ENCODE measurements around the gene SLC7A1. TPM values are rescaled to one million over a fixed set of nuclear protein-coding genes. Genes with fewer than 3 reads are reported as not detected.

SLC7A1 gene
- total RNA-seq, 6 donors from 2014 or later: 2.1 to 38.0 (median 21.5) TPM

- Histone ChIP-seq H3K27ac (no peak overlapping the region), H3K27me3 (no peaks in the 10 kb centered on the region), H3K36me3 (no peaks in the 10 kb centered on the region), H3K4me3 (no peak overlapping the region), H3K9me3 (no peaks in the 10 kb centered on the region), H3K4me1 (peaks cover 0 to under 1% (median 0%) of the 10 kb centered on the region in 4 donors)
- ATAC-seq (ENCODE audit: low FRiP score in 2 of 2) (peak in 1 of 2 donors; percentile 4), DNase-seq (no peak)
- TF ChIP-seq EP300 (IDR thresholded peaks at IDR 0.05) (no peak), CTCF (IDR thresholded peaks at IDR 0.05) (no peak), POLR2A (IDR thresholded peaks at IDR 0.05) (no peak), POLR2AphosphoS5 (IDR thresholded peaks at IDR 0.05) (no peak)
- WGBS, 2 donors: 72% methylated on average over 16 to 18 of the region's 18 CpGs
These were observed 17.0 kb downstream of the SLC7A1 start for GRCh38 chr13:29578300-29579085.

GRCh38 chr13:29577136-29578051, 18.1 kb downstream of the SLC7A1 start:
- H3K27ac ChIP-seq: no peak overlapping the region
- no peaks in the 10 kb centered on the region for H3K36me3 ChIP-seq
- DNase-seq (no peak), ATAC-seq (ENCODE audit: low FRiP score in 2 of 2) (no peak)
- no peak overlapping the region for H3K4me3 ChIP-seq
- H3K9me3 ChIP-seq: no peaks in the 10 kb centered on the region
- TF ChIP-seq POLR2AphosphoS5 (IDR thresholded peaks at IDR 0.05): no peak
- TF ChIP-seq CTCF (IDR thresholded peaks at IDR 0.05): no peak
- no peak for TF ChIP-seq EP300 (IDR thresholded peaks at IDR 0.05)
- TF ChIP-seq POLR2A (IDR thresholded peaks at IDR 0.05): no peak
- 91 to 94% methylated on average over 17 to 18 of the region's 18 CpGs for WGBS, 2 donors
- H3K27me3 ChIP-seq: no peaks in the 10 kb centered on the region
- H3K4me1 ChIP-seq: peaks cover 0 to 6% (median 0%) of the 10 kb centered on the region in 4 donors

- Histone ChIP-seq H3K9me3 (no peaks in the 10 kb centered on the region), H3K36me3 (no peaks in the 10 kb centered on the region), H3K27me3 (no peaks in the 10 kb centered on the region), H3K4me1 (peaks cover 0 to 6% (median 0%) of the 10 kb centered on the region in 4 donors), H3K4me3 (no peak overlapping the region), H3K27ac (no peak overlapping the region)
- no peak for DNase-seq
- TF ChIP-seq EP300 (IDR thresholded peaks at IDR 0.05) (no peak), POLR2A (IDR thresholded peaks at IDR 0.05) (no peak), CTCF (IDR thresholded peaks at IDR 0.05) (no peak), POLR2AphosphoS5 (IDR thresholded peaks at IDR 0.05) (no peak)
- 95 to 97% methylated on average over 7 of the region's 7 CpGs for WGBS, 2 donors
- ATAC-seq (ENCODE audit: low FRiP score in 2 of 2): no peak
These were observed 18.9 kb downstream of the SLC7A1 start for GRCh38 chr13:29576581-29576980.

- no peaks in the 10 kb centered on the region for H3K27me3 ChIP-seq
- peaks cover 0 to 6% (median 0%) of the 10 kb centered on the region in 4 donors for H3K4me1 ChIP-seq
- H3K36me3 ChIP-seq: no peaks in the 10 kb centered on the region
- no peak overlapping the region for H3K4me3 ChIP-seq
- no peak overlapping the region for H3K27ac ChIP-seq
- no peaks in the 10 kb centered on the region for H3K9me3 ChIP-seq
- no peak for TF ChIP-seq POLR2A (IDR thresholded peaks at IDR 0.05)
- no peak for TF ChIP-seq POLR2AphosphoS5 (IDR thresholded peaks at IDR 0.05)
- TF ChIP-seq EP300 (IDR thresholded peaks at IDR 0.05): no peak
- TF ChIP-seq CTCF (IDR thresholded peaks at IDR 0.05): no peak
- WGBS, 2 donors: 73 to 75% methylated on average over 3 of the region's 3 CpGs
- ATAC-seq (ENCODE audit: low FRiP score in 2 of 2) (no peak), DNase-seq (no peak)
These were observed 20.4 kb downstream of the SLC7A1 start for GRCh38 chr13:29575098-29575497.

Measured in upper lobe of left lung (tissue), 6 donors.